Measurements from ENCODE around the gene RNF169. TPM values are rescaled to one million over a fixed set of nuclear protein-coding genes. Genes with fewer than 3 reads are reported as not detected.

Gene RNF169
- total RNA-seq, 1 experiment from 2014 or later, result 28.0 TPM

- no TSS peak for BruUV-seq (replicated peaks)
- no peak for TF ChIP-seq CTCF (IDR thresholded peaks at IDR 0.05; ENCODE audit: insufficient read depth in 1 of 2, low read depth in 1 of 2, low read length in 1 of 2, severe bottlenecking in 1 of 2, unreplicated experiment in 1 of 2)
- ChIA-PET POLR2A (no interaction called here), CTCF (no interaction called here)
- H3K4me1 ChIP-seq, result peaks cover 3% of the 10 kb centered on the region; the same call in 1 of the 2 replicates
- no peaks in the 10 kb centered on the region for H3K27me3 ChIP-seq (replicated peaks; ENCODE audit: control insufficient read depth, insufficient read depth, low read length)
- Mint-ChIP-seq H3K36me3 (ENCODE audit: insufficient read depth, unreplicated experiment) (peaks cover 72% of the 10 kb centered on the region), H3K27me3 (ENCODE audit: insufficient read depth, unreplicated experiment) (no peaks in the 10 kb centered on the region), H3K4me1 (ENCODE audit: low read depth, unreplicated experiment) (peaks cover 6% of the 10 kb centered on the region), H3K9me3 (ENCODE audit: unreplicated experiment) (no peaks in the 10 kb centered on the region), H3K4me3 (ENCODE audit: unreplicated experiment) (no peak overlapping the region), H3K27ac (ENCODE audit: unreplicated experiment) (no peak overlapping the region)
- peaks cover 8% of the 10 kb centered on the region for H3K36me3 ChIP-seq (ENCODE audit: control insufficient read depth, insufficient read depth, low read length)
- intact Hi-C loops (cut with micrococcal nuclease; ENCODE audit: unreplicated experiment), result no loop called here
- no peak for DNase-seq
- no peaks in the 10 kb centered on the region for H3K9me3 ChIP-seq
- H3K4me3 ChIP-seq (ENCODE audit: low read depth, low read length), result no peak overlapping the region
Observed at GRCh38 chr11:74839446-74839845, 90.8 kb downstream of the RNF169 start.

- no peak for TF ChIP-seq CTCF (IDR thresholded peaks at IDR 0.05; ENCODE audit: insufficient read depth in 1 of 2, low read depth in 1 of 2, low read length in 1 of 2, severe bottlenecking in 1 of 2, unreplicated experiment in 1 of 2)
- H3K36me3 Mint-ChIP-seq (ENCODE audit: insufficient read depth, unreplicated experiment), result peaks cover 67% of the 10 kb centered on the region
- no peak overlapping the region for H3K27ac Mint-ChIP-seq (ENCODE audit: unreplicated experiment)
- H3K4me3 Mint-ChIP-seq (ENCODE audit: unreplicated experiment), result no peak overlapping the region
- Histone ChIP-seq H3K9me3 (no peaks in the 10 kb centered on the region), H3K36me3 (ENCODE audit: control insufficient read depth, insufficient read depth, low read length) (peaks cover 5% of the 10 kb centered on the region), H3K4me3 (ENCODE audit: low read depth, low read length) (no peak overlapping the region), H3K4me1 (peaks cover 3% of the 10 kb centered on the region; the same call in 1 of the 2 replicates), H3K27me3 (replicated peaks; ENCODE audit: control insufficient read depth, insufficient read depth, low read length) (no peaks in the 10 kb centered on the region)
- CTCF ChIA-PET, result interaction anchor here (0.7 kb wide), 1 partner anchor 15 kb away, joined by 3 read pairs; no protein-coding TSS in a partner anchor
- intact Hi-C loops (cut with micrococcal nuclease; ENCODE audit: unreplicated experiment), result no loop called here
- H3K27me3 Mint-ChIP-seq (ENCODE audit: insufficient read depth, unreplicated experiment), result no peaks in the 10 kb centered on the region
- POLR2A ChIA-PET, result no interaction called here
- DNase-seq, result no peak
- no peaks in the 10 kb centered on the region for H3K9me3 Mint-ChIP-seq (ENCODE audit: unreplicated experiment)
- peaks cover 6% of the 10 kb centered on the region for H3K4me1 Mint-ChIP-seq (ENCODE audit: low read depth, unreplicated experiment)
- no TSS peak for BruUV-seq (replicated peaks)
Observed at GRCh38 chr11:74839971-74840370, 91.3 kb downstream of the RNF169 start.

- Mint-ChIP-seq H3K9me3 (ENCODE audit: unreplicated experiment) (no peaks in the 10 kb centered on the region), H3K27me3 (ENCODE audit: insufficient read depth, unreplicated experiment) (no peaks in the 10 kb centered on the region), H3K4me1 (ENCODE audit: low read depth, unreplicated experiment) (peaks cover 6% of the 10 kb centered on the region), H3K4me3 (ENCODE audit: unreplicated experiment) (no peak overlapping the region), H3K27ac (ENCODE audit: unreplicated experiment) (no peak overlapping the region), H3K36me3 (ENCODE audit: insufficient read depth, unreplicated experiment) (peaks cover 67% of the 10 kb centered on the region)
- Histone ChIP-seq H3K36me3 (ENCODE audit: control insufficient read depth, insufficient read depth, low read length) (peaks cover 4% of the 10 kb centered on the region), H3K9me3 (no peaks in the 10 kb centered on the region), H3K27me3 (replicated peaks; ENCODE audit: control insufficient read depth, insufficient read depth, low read length) (no peaks in the 10 kb centered on the region), H3K4me1 (peaks cover 3% of the 10 kb centered on the region; the same call in 1 of the 2 replicates), H3K4me3 (ENCODE audit: low read depth, low read length) (no peak overlapping the region)
- no TSS peak for BruUV-seq (replicated peaks)
- ChIA-PET CTCF (interaction anchor here (0.7 kb wide), 1 partner anchor 15 kb away, joined by 3 read pairs; no protein-coding TSS in a partner anchor), POLR2A (no interaction called here)
- intact Hi-C loops (cut with micrococcal nuclease; ENCODE audit: unreplicated experiment), result no loop called here
- no peak for DNase-seq
- TF ChIP-seq CTCF (IDR thresholded peaks at IDR 0.05; ENCODE audit: insufficient read depth in 1 of 2, low read depth in 1 of 2, low read length in 1 of 2, severe bottlenecking in 1 of 2, unreplicated experiment in 1 of 2), result no peak
Observed at GRCh38 chr11:74840486-74840885, 91.8 kb downstream of the RNF169 start.
